ENCODE measurements around the gene ABCG2.

The ABCG2 gene

GRCh38 chr4:88158489-88159228 lies at the start of gene ABCG2:
ABCG2 (minus strand) TSS chr4:88158639; CDS start chr4:88139995, 18,644 bp downstream.
- no peak for DNase-seq

- DNase-seq: no peak
Observed at GRCh38 chr4:88208156-88208555, 49.7 kb upstream of the ABCG2 start.

- DNase-seq: no peak
Observed at GRCh38 chr4:88207171-88207570, 48.7 kb upstream of the ABCG2 start.

GRCh38 chr4:88204882-88205281 lies 46.4 kb upstream of the ABCG2 start:
- DNase-seq: no peak

- DNase-seq: no peak
Observed at GRCh38 chr4:88202443-88202842, 44.0 kb upstream of the ABCG2 start.

- DNase-seq: no peak
Observed at GRCh38 chr4:88200186-88200585, 41.7 kb upstream of the ABCG2 start.

- DNase-seq: no peak
Observed at GRCh38 chr4:88196523-88197185, 38.2 kb upstream of the ABCG2 start.

- no peak for DNase-seq
Observed at GRCh38 chr4:88196013-88196365, 37.5 kb upstream of the ABCG2 start.

- DNase-seq: no peak
Observed at GRCh38 chr4:88195328-88196012, 37.0 kb upstream of the ABCG2 start.

GRCh38 chr4:88191404-88191803 lies 33.0 kb upstream of the ABCG2 start:
- DNase-seq: no peak

GRCh38 chr4:88189881-88190585 lies 31.6 kb upstream of the ABCG2 start:
- DNase-seq: no peak

GRCh38 chr4:88189418-88189738 lies 30.9 kb upstream of the ABCG2 start:
- DNase-seq: no peak

- DNase-seq: no peak
Observed at GRCh38 chr4:88188738-88189417, 30.4 kb upstream of the ABCG2 start.

- no peak for DNase-seq
Observed at GRCh38 chr4:88187766-88188165, 29.3 kb upstream of the ABCG2 start.

- no peak for DNase-seq
Observed at GRCh38 chr4:88185906-88186305, 27.5 kb upstream of the ABCG2 start.

GRCh38 chr4:88179261-88179660 lies 20.8 kb upstream of the ABCG2 start:
- no peak for DNase-seq

GRCh38 chr4:88178626-88179231 lies 20.3 kb upstream of the ABCG2 start:
- DNase-seq: no peak

- no peak for DNase-seq
Observed at GRCh38 chr4:88177983-88178625, 19.7 kb upstream of the ABCG2 start.

- DNase-seq: no peak
Observed at GRCh38 chr4:88172987-88173386, 14.5 kb upstream of the ABCG2 start.

- no peak for DNase-seq
Observed at GRCh38 chr4:88171206-88171605, 12.8 kb upstream of the ABCG2 start.

GRCh38 chr4:88169298-88169697 lies 10.9 kb upstream of the ABCG2 start:
- DNase-seq: no peak

- DNase-seq: no peak
Observed at GRCh38 chr4:88166608-88167007, 8.2 kb upstream of the ABCG2 start.
